HG03135 (cell line): ENCODE results near the gene DARS1.

Experiments
- ATAC-seq: cut with Tn5 transposase; IDR thresholded peaks from one replicate; pipeline ENCODE4 v1.9.1; 2021; ENCODE audit warnings: mild to moderate bottlenecking, moderate library complexity; ENCODE audit not compliant: unreplicated experiment

DARS1 gene

GRCh38 chr2:135985018-135985825, at the start of gene DARS1:
Gene DARS1 (minus strand): TSS chr2:135985626. CDS start chr2:135985468, 158 bp downstream.
- peak; percentile 82 for ATAC-seq

DNA sequence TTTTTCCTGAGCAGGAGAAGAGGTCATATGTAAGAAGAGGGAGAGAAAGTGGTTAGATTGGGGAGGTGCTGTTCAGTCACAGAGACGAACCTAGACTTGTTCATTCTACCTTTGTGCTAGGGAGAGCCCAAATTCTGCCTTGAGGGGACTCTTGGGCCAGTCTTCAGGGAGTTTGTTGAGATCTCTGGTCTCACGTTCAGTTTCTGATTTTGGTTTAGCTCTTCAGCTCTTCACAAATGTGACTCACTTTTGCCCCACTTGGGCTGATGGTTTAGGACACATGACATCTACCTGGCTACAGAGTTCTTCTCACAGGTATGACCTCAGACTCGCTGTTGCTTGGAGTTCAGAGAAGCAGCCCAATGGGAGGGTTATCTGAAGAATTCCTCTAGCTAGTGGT, 49.2 kb upstream of the DARS1 start:
- no peak for ATAC-seq

- ATAC-seq = no peak
Observed at GRCh38 chr2:136032817-136033535, 47.5 kb upstream of the DARS1 start.

DNA sequence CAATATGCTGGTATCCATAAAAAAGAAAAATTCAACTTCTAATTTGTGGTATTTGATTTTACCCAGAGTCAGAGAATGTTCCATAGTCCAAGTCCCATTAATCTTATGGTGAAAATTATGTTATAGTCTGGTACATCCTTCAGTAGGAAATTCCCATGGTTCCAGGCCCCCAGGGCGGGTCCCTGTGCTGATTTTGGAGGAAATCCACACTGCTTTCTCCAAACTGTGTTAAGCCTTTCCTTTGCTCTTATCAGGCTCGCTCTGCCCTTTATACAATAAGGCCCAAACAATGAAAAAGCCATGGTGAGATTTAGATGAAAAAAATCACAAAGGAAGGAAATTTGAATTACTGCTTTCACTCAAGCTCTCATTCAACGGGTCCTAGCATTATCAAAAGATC, 46.8 kb upstream of the DARS1 start:
- ATAC-seq = no peak

- no peak for ATAC-seq
Observed at GRCh38 chr2:136031711-136032110, 46.3 kb upstream of the DARS1 start.

DNA sequence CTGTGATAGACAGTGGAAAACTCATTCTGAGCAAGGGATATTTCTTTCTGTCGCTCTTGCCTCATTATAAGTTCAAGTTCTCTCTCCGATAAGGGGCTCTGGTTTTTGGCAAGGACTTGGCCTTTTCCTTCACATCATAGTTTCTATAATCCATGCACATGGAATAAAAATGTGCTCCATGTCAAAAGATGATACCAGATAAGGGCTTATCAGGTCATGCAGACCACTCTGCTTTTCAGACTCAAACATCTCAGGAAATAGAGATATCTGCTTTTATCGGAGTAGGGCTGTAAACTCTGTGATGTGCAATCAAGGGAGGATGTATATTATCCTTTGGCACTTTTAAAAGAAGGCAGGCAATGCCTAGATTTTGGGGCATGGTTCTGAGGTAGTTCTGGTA, 45.0 kb upstream of the DARS1 start:
- no peak for ATAC-seq

- ATAC-seq = peak; percentile 51
Observed at GRCh38 chr2:136029149-136029548, 43.7 kb upstream of the DARS1 start.

GRCh38 chr2:136028001-136028400, 42.6 kb upstream of the DARS1 start:
- no peak for ATAC-seq

DNA sequence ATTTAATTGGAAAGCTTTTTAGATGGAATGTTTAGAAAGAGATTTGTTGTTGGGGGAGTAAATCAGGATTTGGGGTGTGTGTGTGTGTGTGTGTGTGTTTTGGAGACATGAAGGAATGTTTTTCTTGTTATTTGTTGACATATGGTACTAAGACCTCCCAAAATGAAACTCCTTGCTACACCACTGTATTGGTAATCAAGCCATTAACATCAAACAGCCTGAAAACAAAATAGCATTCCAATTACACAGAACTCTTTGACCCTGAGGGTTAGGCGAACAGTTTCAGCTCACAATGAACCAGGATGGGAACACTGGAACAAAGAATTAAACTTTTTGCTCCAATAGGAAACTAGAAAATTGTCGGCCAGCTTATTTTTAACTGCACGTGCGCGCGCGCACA, 41.7 kb upstream of the DARS1 start:
- no peak for ATAC-seq

GRCh38 chr2:136025057-136025973, 39.9 kb upstream of the DARS1 start:
- peak; percentile 78 for ATAC-seq

- no peak for ATAC-seq
Observed at GRCh38 chr2:136024616-136025015, 39.2 kb upstream of the DARS1 start.

GRCh38 chr2:136024185-136024584, 38.8 kb upstream of the DARS1 start:
- no peak for ATAC-seq

DNA sequence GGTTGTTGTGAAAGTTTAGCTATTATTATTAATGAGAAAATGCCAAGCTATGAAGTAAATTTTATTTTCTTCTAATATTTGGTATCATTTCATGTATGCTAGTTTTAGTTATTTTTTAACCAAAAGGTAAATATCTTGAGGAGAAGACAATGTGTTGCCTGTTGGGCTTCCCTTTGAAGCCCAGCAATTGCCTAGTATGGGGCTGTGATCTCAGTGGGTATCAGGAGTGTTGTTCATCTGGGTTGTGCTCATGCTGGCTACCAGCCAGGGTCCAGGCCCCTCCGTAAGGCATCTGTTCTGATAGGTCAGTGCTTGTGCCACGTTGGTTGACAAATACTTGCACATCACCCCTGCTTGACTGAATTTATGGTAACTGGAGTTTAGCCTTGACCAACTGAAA, 38.0 kb upstream of the DARS1 start:
- ATAC-seq = no peak

DNA sequence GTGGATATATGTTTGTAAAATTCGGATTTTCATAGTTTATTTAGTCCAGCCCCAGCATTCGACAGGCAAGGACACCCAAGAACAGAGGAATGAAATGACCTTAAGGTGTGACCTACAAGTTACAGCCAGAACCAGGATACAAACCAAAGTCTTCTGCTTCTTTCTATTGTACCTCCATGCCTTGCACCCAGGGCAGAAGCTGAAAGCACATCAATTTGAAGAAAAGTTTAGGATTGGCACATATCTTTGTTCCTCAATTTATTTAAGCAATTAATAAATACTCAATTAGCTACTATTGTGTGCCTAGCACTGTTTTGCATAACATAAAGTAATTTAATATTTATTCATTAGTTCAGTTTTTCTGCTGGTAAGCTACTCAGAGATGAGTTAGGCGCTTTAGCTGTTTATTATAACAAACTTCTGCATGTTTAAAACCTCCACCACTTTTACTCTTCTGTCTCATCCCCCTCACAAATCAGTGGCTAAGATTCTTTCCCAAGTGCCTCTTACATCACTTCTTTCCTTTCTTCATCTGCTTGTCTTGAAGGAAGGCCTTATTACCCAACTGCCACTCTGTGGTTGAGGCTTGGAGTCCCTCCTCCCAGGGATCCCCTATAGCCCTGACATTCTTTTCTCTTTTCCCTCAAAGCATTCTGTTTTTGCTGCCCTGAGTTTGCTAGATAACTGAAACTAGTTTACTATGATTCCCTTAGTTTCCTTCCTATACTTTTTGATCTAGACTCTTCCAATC, 37.1 kb upstream of the DARS1 start:
- ATAC-seq = no peak

GRCh38 chr2:136021976-136022375, 36.5 kb upstream of the DARS1 start:
- ATAC-seq = no peak

- ATAC-seq = no peak
Observed at GRCh38 chr2:136021406-136021805, 36.0 kb upstream of the DARS1 start.

DNA sequence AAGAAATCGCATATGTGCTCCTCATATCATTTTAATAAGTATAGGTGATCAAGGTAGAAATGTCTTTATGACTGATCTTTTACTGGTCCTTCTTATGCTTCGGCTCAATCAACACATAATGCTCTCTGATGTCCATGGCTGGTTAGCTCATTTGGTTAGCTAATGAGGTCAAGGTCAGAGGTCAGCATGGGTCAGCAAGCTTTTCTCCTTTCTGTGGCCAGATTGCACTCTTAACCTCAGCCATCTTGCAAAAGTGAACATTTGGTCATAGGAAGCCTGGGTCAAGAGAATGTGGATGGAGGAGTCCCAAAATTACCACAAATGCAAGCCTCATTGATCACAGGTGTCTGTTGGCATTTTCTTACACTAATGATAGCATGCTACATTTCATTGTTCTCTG, 35.4 kb upstream of the DARS1 start:
- ATAC-seq = no peak

GRCh38 chr2:136019825-136020224, 34.4 kb upstream of the DARS1 start:
- no peak for ATAC-seq

GRCh38 chr2:136019306-136019705, 33.9 kb upstream of the DARS1 start:
- peak; percentile 57 for ATAC-seq

- no peak for ATAC-seq
Observed at GRCh38 chr2:136017786-136018185, 32.4 kb upstream of the DARS1 start.

GRCh38 chr2:136016836-136017235, 31.4 kb upstream of the DARS1 start:
- no peak for ATAC-seq
